ENCODE results near the gene TIMM10B. TPM values are rescaled to one million over a fixed set of nuclear protein-coding genes. Genes with fewer than 3 reads are reported as not detected.

TIMM10B gene
- total and polyA plus RNA-seq, 4 donors: 20.5 to 43.4 (median 32.0) TPM

DNA sequence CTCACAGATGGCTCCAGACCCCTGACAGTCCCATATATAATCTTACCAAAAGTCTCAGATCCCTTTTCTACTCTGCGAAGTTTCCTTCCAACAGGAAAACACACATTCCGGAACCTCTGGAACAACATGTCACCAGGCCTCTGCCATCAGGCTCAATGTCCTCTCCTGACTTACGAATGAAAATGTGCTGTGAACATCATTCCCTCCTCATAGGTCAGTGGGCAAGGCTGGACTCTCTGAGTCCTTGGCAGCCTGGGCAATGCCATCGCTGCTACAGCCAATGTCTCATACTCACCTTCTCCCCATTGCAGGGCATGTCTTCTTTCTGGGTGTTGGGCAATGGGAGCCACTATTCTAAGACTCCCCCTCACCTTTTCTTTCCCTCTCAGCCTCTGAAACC is 38.9 kb upstream of the TIMM10B start:
- no peaks in the 10 kb centered on the region for H3K9me3 ChIP-seq (ENCODE audit: control insufficient read depth in 4 of 4, insufficient read depth in 3 of 4, low read length in 3 of 4)
- H3K27me3 ChIP-seq (ENCODE audit: control insufficient read depth in 3 of 3, insufficient read depth in 3 of 3, low read length in 2 of 3): no peaks in the 10 kb centered on the region
- ATAC-seq (ENCODE audit: insufficient read depth, low FRiP score) (no peak), DNase-seq (no peak)
- 84 to 89% methylated on average over 4 of the region's 4 CpGs for WGBS, 2 donors
- no peaks in the 10 kb centered on the region for H3K4me1 ChIP-seq (ENCODE audit: control insufficient read depth in 5 of 5, insufficient read depth in 5 of 5, low read length in 5 of 5)
- TF ChIP-seq, protein P1, sequence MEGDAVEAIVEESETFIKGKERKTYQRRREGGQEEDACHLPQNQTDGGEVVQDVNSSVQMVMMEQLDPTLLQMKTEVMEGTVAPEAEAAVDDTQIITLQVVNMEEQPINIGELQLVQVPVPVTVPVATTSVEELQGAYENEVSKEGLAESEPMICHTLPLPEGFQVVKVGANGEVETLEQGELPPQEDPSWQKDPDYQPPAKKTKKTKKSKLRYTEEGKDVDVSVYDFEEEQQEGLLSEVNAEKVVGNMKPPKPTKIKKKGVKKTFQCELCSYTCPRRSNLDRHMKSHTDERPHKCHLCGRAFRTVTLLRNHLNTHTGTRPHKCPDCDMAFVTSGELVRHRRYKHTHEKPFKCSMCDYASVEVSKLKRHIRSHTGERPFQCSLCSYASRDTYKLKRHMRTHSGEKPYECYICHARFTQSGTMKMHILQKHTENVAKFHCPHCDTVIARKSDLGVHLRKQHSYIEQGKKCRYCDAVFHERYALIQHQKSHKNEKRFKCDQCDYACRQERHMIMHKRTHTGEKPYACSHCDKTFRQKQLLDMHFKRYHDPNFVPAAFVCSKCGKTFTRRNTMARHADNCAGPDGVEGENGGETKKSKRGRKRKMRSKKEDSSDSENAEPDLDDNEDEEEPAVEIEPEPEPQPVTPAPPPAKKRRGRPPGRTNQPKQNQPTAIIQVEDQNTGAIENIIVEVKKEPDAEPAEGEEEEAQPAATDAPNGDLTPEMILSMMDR (IDR thresholded peaks at IDR 0.05; ENCODE audit: control extremely low read depth, extremely low read depth): no peak
- no peak overlapping the region for H3K27ac ChIP-seq (ENCODE audit: low read depth in 1 of 2, low read length in 1 of 2)
- H3K4me3 ChIP-seq: no peak overlapping the region
- H3K36me3 ChIP-seq (ENCODE audit: control insufficient read depth in 4 of 4, insufficient read depth in 4 of 4, low read length in 4 of 4): peaks cover 0 to under 1% (median 0%) of the 10 kb centered on the region in 4 donors
- H3K9ac ChIP-seq (ENCODE audit: insufficient read depth in 1 of 2, low read length in 2 of 2): no peak overlapping the region

DNA sequence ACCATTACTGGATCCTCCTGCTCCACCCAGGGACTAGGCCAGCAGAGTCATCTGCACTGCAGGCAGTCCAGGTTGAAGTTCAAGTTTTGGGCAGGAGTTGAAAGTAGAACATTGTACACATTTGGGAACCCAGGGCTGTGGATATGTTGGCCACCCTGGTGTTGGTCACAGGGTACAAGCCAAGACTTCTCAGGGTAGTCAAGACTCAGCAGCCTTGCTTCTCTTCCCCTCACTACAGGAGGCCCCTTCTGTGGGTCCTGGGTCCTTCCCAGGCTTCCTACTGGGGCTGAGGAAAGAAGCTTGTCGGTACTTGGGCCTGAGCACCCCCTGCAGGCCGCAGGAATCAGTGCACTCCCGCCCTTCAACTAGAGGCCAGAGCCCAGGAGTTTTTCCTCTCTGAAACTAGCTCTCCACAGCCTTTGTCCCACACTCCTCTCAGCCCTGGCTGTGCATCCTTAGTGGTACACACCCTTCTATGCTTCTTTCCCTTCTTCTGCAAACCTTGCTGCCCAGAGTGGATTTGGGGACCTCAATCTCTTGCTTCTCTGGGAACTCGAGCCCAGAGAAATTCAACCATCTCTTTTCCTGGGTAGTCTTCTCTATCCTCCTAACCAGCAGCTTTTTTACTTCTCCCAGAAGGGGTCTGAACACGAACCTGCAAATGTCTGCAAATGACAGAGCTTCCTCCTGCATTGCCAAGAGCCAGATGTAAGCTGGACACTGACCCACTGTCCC is 37.9 kb upstream of the TIMM10B start:
- no peaks in the 10 kb centered on the region for H3K4me1 ChIP-seq (ENCODE audit: control insufficient read depth in 5 of 5, insufficient read depth in 5 of 5, low read length in 5 of 5)
- TF ChIP-seq, protein P1 (IDR thresholded peaks at IDR 0.05; ENCODE audit: control extremely low read depth, extremely low read depth): peak; percentile 55
- peak; percentile 82 for ATAC-seq (ENCODE audit: insufficient read depth, low FRiP score)
- peak; percentile 49 to 56 (median 53) for DNase-seq
- H3K9ac ChIP-seq (ENCODE audit: insufficient read depth in 1 of 2, low read length in 2 of 2): no peak overlapping the region
- WGBS, 2 donors: 28 to 29% methylated on average over 5 of the region's 5 CpGs
- no peaks in the 10 kb centered on the region for H3K27me3 ChIP-seq (ENCODE audit: control insufficient read depth in 3 of 3, insufficient read depth in 3 of 3, low read length in 2 of 3)
- H3K36me3 ChIP-seq (ENCODE audit: control insufficient read depth in 4 of 4, insufficient read depth in 4 of 4, low read length in 4 of 4): peaks cover 0 to 7% (median 2%) of the 10 kb centered on the region in 4 donors
- H3K27ac ChIP-seq (ENCODE audit: low read depth in 1 of 2, low read length in 1 of 2): no peak overlapping the region
- H3K4me3 ChIP-seq: no peak overlapping the region
- H3K9me3 ChIP-seq (ENCODE audit: control insufficient read depth in 4 of 4, insufficient read depth in 3 of 4, low read length in 3 of 4): no peaks in the 10 kb centered on the region

DNA sequence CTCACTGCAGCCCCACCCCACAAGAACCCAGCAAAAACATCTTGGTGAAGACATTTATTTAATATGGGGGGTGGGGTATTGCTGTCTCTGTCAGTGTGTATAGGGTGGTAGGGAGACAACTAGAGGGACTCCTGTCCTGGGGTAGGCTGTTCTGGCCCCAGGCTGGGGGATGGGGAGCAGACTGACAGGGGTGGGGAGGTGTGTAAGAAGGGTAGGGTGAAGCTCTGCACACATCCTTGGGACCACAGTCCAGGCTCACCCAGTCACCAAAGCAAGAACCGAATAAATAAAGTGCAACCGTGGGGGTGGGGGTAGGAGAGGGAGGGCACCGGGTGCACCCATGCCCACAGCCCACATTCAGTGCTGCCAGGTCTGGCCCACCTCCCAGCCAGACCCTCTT is 32.7 kb upstream of the TIMM10B start:
- Histone ChIP-seq H3K9ac (ENCODE audit: insufficient read depth in 1 of 2, low read length in 2 of 2) (no peak overlapping the region), H3K9me3 (ENCODE audit: control insufficient read depth in 4 of 4, insufficient read depth in 3 of 4, low read length in 3 of 4) (no peaks in the 10 kb centered on the region), H3K4me1 (ENCODE audit: control insufficient read depth in 5 of 5, insufficient read depth in 5 of 5, low read length in 5 of 5) (no peaks in the 10 kb centered on the region), H3K36me3 (ENCODE audit: control insufficient read depth in 4 of 4, insufficient read depth in 4 of 4, low read length in 4 of 4) (peaks cover 5 to 37% (median 33%) of the 10 kb centered on the region in 4 donors), H3K4me3 (no peak overlapping the region), H3K27me3 (ENCODE audit: control insufficient read depth in 3 of 3, insufficient read depth in 3 of 3, low read length in 2 of 3) (no peaks in the 10 kb centered on the region), H3K27ac (ENCODE audit: low read depth in 1 of 2, low read length in 1 of 2) (no peak overlapping the region)
- DNase-seq (no peak), ATAC-seq (ENCODE audit: insufficient read depth, low FRiP score) (no peak)
- TF ChIP-seq, protein P1 (IDR thresholded peaks at IDR 0.05; ENCODE audit: control extremely low read depth, extremely low read depth): no peak
- 98 to 100% methylated on average over 3 of the region's 3 CpGs for WGBS, 2 donors
